Neural crest cell (in vitro differentiated cells): ENCODE measurements around the gene NMS. TPM values are rescaled to one million over a fixed set of nuclear protein-coding genes. Genes with fewer than 3 reads are reported as not detected.
A peak's percentile ranks its signal among the peaks of the same experiment; 100 is the strongest.

Source experiments
- DNase-seq: peaks from one replicate; pipeline ENCODE4 v3.0.0; 2021; ENCODE audit warnings: low read depth, mixed read lengths, low spot score
- H3K27ac Mint-ChIP-seq: one replicate; pipeline ENCODE4 v1.8.0; 2021; ENCODE audit warnings: mild to moderate bottlenecking, mixed read lengths; ENCODE audit not compliant: unreplicated experiment
- H3K27me3 Mint-ChIP-seq: 2 replicates; pipeline ENCODE4 v1.8.0; 2021; ENCODE audit warnings: low read depth, mild to moderate bottlenecking, mixed read lengths
- H3K36me3 Mint-ChIP-seq: 2 replicates; pipeline ENCODE4 v1.8.0; 2021; ENCODE audit warnings: low read depth, mild to moderate bottlenecking, mixed read lengths
- H3K4me1 Mint-ChIP-seq: 2 replicates; pipeline ENCODE4 v1.8.0; 2021; ENCODE audit warnings: mixed read lengths
- H3K4me3 Mint-ChIP-seq: one replicate; pipeline ENCODE4 v1.8.0; 2021; ENCODE audit warnings: mild to moderate bottlenecking, mixed read lengths
- H3K9me3 Mint-ChIP-seq: 2 replicates; pipeline ENCODE4 v1.8.0; 2021; ENCODE audit warnings: mixed read lengths
- long read RNA-seq: library from polyadenylated mRNA; unstranded; transcript quantifications from one replicate; pipeline ENCODE4 v2.0.0, GENCODE V29; 2020
- total RNA-seq: library from RNA; stranded (reverse); gene quantifications from 2 replicates; pipeline ENCODE4 v1.2.1, GENCODE V29; 2021
- TF ChIP-seq, protein P1 (sequence below): fragments of 200-600 bp; sonication (generic); conservative IDR thresholded peaks from 2 replicates; pipeline ENCODE4 v1.5.0; 2021; ENCODE audit warnings: antibody characterized with exemption, mild to moderate bottlenecking

NMS gene, protein sequence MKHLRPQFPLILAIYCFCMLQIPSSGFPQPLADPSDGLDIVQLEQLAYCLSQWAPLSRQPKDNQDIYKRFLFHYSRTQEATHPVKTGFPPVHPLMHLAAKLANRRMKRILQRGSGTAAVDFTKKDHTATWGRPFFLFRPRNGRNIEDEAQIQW
- total RNA-seq = not detected in 2 replicates
- long read RNA-seq = 0 reads

DNA sequence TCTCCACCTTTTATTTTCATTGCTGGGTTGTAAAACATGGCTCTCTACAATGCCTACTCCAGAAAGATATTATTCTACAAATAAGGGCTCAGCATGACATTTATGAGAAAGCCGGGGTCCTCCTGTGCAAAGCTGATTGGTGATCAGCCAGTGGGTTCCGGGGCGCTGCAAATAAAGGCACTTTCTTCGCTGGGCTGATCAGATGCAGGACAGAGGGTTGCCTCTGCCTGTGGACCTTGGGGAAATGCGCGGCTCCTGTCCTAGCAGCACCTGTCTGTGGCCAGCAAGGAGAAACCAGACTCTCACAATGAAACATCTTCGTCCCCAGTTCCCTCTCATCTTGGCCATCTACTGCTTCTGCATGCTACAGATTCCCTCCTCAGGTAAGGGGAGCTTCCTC is at the start of gene NMS:
TSS of gene NMS (plus strand) at position 301 of the 400 bp plus-strand sequence. CDS start at position 308, 7 bp downstream.
- Mint-ChIP-seq H3K27ac (no peak within 1 kb of the TSS), H3K36me3 (no peaks in the 10 kb centered on the region), H3K27me3 (peaks cover 76% of the 10 kb centered on the region), H3K4me1 (no peaks in the 10 kb centered on the region), H3K4me3 (no peak within 1 kb of the TSS), H3K9me3 (no peaks in the 10 kb centered on the region)
- no peak for DNase-seq
- TF ChIP-seq, protein P1, sequence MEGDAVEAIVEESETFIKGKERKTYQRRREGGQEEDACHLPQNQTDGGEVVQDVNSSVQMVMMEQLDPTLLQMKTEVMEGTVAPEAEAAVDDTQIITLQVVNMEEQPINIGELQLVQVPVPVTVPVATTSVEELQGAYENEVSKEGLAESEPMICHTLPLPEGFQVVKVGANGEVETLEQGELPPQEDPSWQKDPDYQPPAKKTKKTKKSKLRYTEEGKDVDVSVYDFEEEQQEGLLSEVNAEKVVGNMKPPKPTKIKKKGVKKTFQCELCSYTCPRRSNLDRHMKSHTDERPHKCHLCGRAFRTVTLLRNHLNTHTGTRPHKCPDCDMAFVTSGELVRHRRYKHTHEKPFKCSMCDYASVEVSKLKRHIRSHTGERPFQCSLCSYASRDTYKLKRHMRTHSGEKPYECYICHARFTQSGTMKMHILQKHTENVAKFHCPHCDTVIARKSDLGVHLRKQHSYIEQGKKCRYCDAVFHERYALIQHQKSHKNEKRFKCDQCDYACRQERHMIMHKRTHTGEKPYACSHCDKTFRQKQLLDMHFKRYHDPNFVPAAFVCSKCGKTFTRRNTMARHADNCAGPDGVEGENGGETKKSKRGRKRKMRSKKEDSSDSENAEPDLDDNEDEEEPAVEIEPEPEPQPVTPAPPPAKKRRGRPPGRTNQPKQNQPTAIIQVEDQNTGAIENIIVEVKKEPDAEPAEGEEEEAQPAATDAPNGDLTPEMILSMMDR = no peak

DNA sequence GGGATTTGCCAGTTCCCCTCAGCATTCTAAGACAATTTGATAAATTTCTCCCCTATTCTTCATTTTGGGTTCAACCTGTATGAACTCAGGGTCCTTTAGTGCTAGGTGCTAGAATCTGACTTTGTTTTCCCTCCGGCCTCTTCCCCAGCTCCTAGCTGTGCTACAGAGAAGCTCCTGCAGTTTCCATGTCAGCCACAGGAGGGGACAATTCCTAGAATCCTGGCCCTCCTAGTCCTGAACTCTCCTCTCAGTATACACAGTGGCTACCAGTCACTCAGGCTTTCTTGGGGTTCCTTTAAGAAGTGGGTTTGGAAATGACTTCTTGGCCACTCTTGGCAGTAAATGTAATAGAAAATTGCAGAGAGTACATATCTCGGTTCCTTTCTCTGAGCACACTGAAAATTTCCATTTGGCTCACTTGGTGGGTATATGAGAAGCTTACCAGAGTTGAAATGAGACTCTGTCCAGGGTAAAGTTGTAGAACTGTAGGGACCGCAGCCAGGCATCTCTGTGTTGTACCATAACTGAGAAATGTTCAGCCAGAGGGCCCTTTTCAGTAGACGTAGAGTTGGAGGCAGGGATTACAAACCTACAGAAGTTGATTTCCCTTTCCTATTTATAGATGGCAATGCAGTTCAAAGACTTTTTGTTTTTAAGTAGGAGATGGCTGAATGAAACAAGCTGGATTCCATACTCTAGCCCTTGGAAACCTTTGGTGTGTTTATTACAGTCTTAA is 47.8 kb upstream of the NMS start:
- H3K4me1 Mint-ChIP-seq = no peaks in the 10 kb centered on the region
- TF ChIP-seq, protein P1 = peak; percentile 64
- H3K4me3 Mint-ChIP-seq = peak overlapping the region; percentile 70
- no peaks in the 10 kb centered on the region for H3K9me3 Mint-ChIP-seq
- DNase-seq = peak; percentile 44
- no peaks in the 10 kb centered on the region for H3K36me3 Mint-ChIP-seq
- H3K27me3 Mint-ChIP-seq = no peaks in the 10 kb centered on the region
- no peak overlapping the region for H3K27ac Mint-ChIP-seq

DNA sequence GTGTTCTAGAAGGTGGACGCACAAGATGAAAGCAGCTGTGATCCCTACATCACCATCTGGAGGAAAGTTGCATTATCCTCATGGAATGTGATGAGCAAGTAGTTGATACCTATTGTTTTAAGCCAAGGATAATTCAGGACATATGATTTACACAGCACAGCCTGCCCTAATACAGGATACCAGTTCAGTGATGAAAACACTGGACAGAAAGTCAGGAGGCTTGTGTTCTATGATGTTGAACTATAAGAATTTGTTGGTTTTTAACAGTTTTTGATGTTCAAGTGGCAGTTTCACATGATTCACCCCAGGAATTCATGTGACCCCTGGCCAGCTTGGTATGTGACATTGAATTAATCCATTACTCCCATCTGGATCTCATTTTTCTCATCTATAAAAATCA is 46.7 kb upstream of the NMS start:
- H3K36me3 Mint-ChIP-seq = no peaks in the 10 kb centered on the region
- DNase-seq = no peak
- TF ChIP-seq, protein P1 = no peak
- no peak overlapping the region for H3K27ac Mint-ChIP-seq
- H3K4me3 Mint-ChIP-seq = no peak overlapping the region
- no peaks in the 10 kb centered on the region for H3K27me3 Mint-ChIP-seq
- H3K4me1 Mint-ChIP-seq = no peaks in the 10 kb centered on the region
- H3K9me3 Mint-ChIP-seq = no peaks in the 10 kb centered on the region

DNA sequence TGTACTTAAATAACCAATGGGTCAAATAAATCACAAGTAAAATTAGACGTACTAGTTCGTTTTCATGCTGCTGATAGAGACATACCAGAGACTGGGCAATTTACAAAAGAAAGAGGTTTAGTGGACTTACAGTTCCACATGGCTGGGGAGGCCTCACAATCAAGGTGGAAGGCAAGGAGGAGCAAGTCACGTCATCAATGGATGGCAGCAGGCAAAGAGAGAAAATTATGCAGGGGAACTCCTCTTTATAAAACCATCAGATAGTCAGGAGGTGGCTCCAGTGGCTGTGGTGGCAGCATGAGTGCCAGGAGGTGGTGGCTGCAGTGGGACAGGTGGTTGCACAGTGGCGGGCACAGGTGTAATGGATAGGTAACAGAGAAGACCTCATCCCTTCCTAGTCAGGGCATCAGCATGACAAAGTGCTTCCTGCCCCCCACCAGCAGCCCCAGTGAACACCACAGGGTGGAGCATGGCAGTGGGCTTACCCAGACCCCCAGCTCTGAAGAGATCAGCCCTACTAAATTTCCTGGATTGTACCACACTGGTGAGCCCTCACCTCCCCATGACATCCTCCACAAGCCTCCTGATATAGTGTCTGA is 45.9 kb upstream of the NMS start:
- TF ChIP-seq, protein P1 = no peak
- Mint-ChIP-seq H3K4me1 (no peaks in the 10 kb centered on the region), H3K27ac (no peak overlapping the region), H3K9me3 (no peaks in the 10 kb centered on the region), H3K27me3 (no peaks in the 10 kb centered on the region), H3K4me3 (no peak overlapping the region), H3K36me3 (no peaks in the 10 kb centered on the region)
- no peak for DNase-seq

DNA sequence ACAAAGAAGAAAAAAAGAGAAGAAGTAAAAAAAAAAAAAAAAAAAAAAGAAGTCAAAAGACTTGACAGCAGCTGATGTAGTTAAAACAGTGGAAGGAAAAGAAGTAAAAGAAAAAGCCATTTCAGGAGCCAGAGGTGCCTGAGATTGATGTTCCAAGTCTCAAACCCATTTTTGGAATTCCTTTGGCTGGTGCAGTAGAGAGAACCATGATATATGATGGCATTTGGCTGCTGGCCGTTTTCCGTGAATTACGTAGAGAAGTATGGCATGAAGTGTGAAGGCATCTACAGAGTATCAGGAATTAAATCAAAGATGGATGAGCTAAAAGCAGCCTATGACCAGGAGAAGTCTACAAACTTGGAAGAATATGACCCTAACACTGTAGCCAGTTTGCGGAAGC is 45.2 kb upstream of the NMS start:
- H3K4me1 Mint-ChIP-seq = no peaks in the 10 kb centered on the region
- H3K36me3 Mint-ChIP-seq = no peaks in the 10 kb centered on the region
- H3K4me3 Mint-ChIP-seq = no peak overlapping the region
- H3K9me3 Mint-ChIP-seq = peaks cover 4% of the 10 kb centered on the region
- peaks cover 2% of the 10 kb centered on the region for H3K27me3 Mint-ChIP-seq
- DNase-seq = no peak
- H3K27ac Mint-ChIP-seq = no peak overlapping the region
- TF ChIP-seq, protein P1 = no peak
